T-helper 2 cell treated with Interferon-gamma antibody and Interleukin-4, amounts not matched to agents 5 μg/mL and 100 μg/mL, for 36 hours (primary cell): ENCODE results near the gene SCPEP1.
A peak's percentile ranks its signal among the peaks of the same experiment; 100 is the strongest.
"Not testable (repeated sequence)": the region's sequence is repeated elsewhere in the genome, so short reads cannot be mapped to it uniquely, and the experiment has no call there.

ENCODE experiments used
- DNase-seq: peaks from one replicate; pipeline ENCODE4 v3.0.0; 2021; ENCODE audit warnings: low spot score
- H3K27ac Mint-ChIP-seq: one replicate; pipeline ENCODE4 v1.8.0; 2021; ENCODE audit warnings: mild to moderate bottlenecking, mixed read lengths
- H3K27me3 Mint-ChIP-seq: one replicate; pipeline ENCODE4 v1.8.0; 2021; ENCODE audit warnings: low read depth, mixed read lengths
- H3K36me3 Mint-ChIP-seq: one replicate; pipeline ENCODE4 v1.8.0; 2021; ENCODE audit warnings: low read depth, mixed read lengths
- H3K4me1 Mint-ChIP-seq: one replicate; pipeline ENCODE4 v1.8.0; 2021; ENCODE audit warnings: low read depth, mixed read lengths
- H3K4me3 Mint-ChIP-seq: one replicate; pipeline ENCODE4 v1.8.0; 2022; ENCODE audit warnings: mild to moderate bottlenecking, moderate library complexity, mixed read lengths
- H3K9me3 Mint-ChIP-seq: one replicate; pipeline ENCODE4 v1.8.0; 2021; ENCODE audit warnings: mixed read lengths

SCPEP1 gene

GRCh38 chr17:56975656-56976055, 2.3 kb upstream of the SCPEP1 start:
- H3K27me3 Mint-ChIP-seq = peaks cover 27% of the 10 kb centered on the region
- no peak overlapping the region for H3K27ac Mint-ChIP-seq
- H3K4me1 Mint-ChIP-seq = peaks cover 19% of the 10 kb centered on the region
- H3K9me3 Mint-ChIP-seq = peaks cover 3% of the 10 kb centered on the region
- no peaks in the 10 kb centered on the region for H3K36me3 Mint-ChIP-seq
- H3K4me3 Mint-ChIP-seq = no peak overlapping the region
- no peak for DNase-seq

GRCh38 chr17:56976941-56977608, 856 bp upstream of the SCPEP1 start:
- H3K27ac Mint-ChIP-seq = peak overlapping the region; percentile 11
- no peaks in the 10 kb centered on the region for H3K36me3 Mint-ChIP-seq
- H3K4me3 Mint-ChIP-seq = peak overlapping the region; percentile 65
- no peak for DNase-seq
- peaks cover 27% of the 10 kb centered on the region for H3K27me3 Mint-ChIP-seq
- no peaks in the 10 kb centered on the region for H3K9me3 Mint-ChIP-seq
- peaks cover 19% of the 10 kb centered on the region for H3K4me1 Mint-ChIP-seq

GRCh38 chr17:56978441-56979090, 635 bp downstream of the SCPEP1 start:
- H3K9me3 Mint-ChIP-seq = no peaks in the 10 kb centered on the region
- H3K36me3 Mint-ChIP-seq = no peaks in the 10 kb centered on the region
- H3K4me1 Mint-ChIP-seq = peaks cover 19% of the 10 kb centered on the region
- H3K27me3 Mint-ChIP-seq = peaks cover 24% of the 10 kb centered on the region
- H3K4me3 Mint-ChIP-seq = peak overlapping the region; percentile 89
- H3K27ac Mint-ChIP-seq = peak overlapping the region; percentile 87
- DNase-seq = peak; percentile 25

GRCh38 chr17:56979091-56979480, 1.2 kb downstream of the SCPEP1 start:
- no peak overlapping the region for H3K27ac Mint-ChIP-seq

GRCh38 chr17:56980526-56980925, 2.6 kb downstream of the SCPEP1 start:
- not testable (repeated sequence) for DNase-seq, H3K4me3 Mint-ChIP-seq, H3K27me3 Mint-ChIP-seq, H3K9me3 Mint-ChIP-seq, H3K27ac Mint-ChIP-seq, H3K36me3 Mint-ChIP-seq
- H3K4me1 Mint-ChIP-seq = peaks cover 19% of the 10 kb centered on the region

More at GRCh38 chr17:56979091-56979480, 1.2 kb downstream of the SCPEP1 start:
- H3K9me3 Mint-ChIP-seq = no peaks in the 10 kb centered on the region
- peak overlapping the region; percentile 89 for H3K4me3 Mint-ChIP-seq
- no peaks in the 10 kb centered on the region for H3K36me3 Mint-ChIP-seq
- no peak for DNase-seq
- H3K4me1 Mint-ChIP-seq = peaks cover 19% of the 10 kb centered on the region
- H3K27me3 Mint-ChIP-seq = peaks cover 20% of the 10 kb centered on the region

DNA sequence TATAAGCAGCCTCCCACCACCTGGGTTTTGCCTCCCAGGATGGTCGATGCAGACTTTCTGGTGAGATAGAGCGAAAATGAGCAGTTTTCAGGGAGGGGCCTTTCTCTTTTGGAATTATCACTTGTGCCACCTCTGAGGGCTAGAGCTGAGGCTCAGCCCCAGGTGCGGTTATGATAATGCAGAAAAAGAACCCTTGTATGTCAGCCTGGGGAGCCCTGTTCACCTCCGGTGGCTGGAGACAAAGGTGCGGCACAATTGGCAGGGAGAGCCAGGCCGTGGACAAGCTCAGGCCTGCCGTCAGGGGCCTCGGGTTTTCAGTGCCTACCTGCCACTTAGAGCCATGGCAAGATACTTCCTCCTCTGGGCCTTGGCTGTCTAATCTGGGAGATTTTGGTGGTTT, 4.4 kb downstream of the SCPEP1 start:
- Mint-ChIP-seq H3K4me1 (peaks cover 13% of the 10 kb centered on the region), H3K36me3 (no peaks in the 10 kb centered on the region), H3K4me3 (no peak overlapping the region), H3K9me3 (no peaks in the 10 kb centered on the region), H3K27ac (no peak overlapping the region), H3K27me3 (no peaks in the 10 kb centered on the region)
- DNase-seq = no peak

- DNase-seq = no peak
- Mint-ChIP-seq H3K27me3 (no peaks in the 10 kb centered on the region), H3K4me3 (no peak overlapping the region), H3K4me1 (peaks cover 11% of the 10 kb centered on the region), H3K27ac (no peak overlapping the region), H3K9me3 (no peaks in the 10 kb centered on the region), H3K36me3 (peaks cover 2% of the 10 kb centered on the region)
Measured at GRCh38 chr17:56983366-56983765, 5.4 kb downstream of the SCPEP1 start.

GRCh38 chr17:56985371-56986162, 7.6 kb downstream of the SCPEP1 start:
- no peak overlapping the region for H3K27ac Mint-ChIP-seq
- H3K27me3 Mint-ChIP-seq = no peaks in the 10 kb centered on the region
- H3K9me3 Mint-ChIP-seq = no peaks in the 10 kb centered on the region
- no peaks in the 10 kb centered on the region for H3K4me1 Mint-ChIP-seq
- peaks cover 2% of the 10 kb centered on the region for H3K36me3 Mint-ChIP-seq
- H3K4me3 Mint-ChIP-seq = no peak overlapping the region
- no peak for DNase-seq

GRCh38 chr17:56987283-56987834, 9.4 kb downstream of the SCPEP1 start:
- no peak for DNase-seq
- Mint-ChIP-seq H3K4me3 (no peak overlapping the region), H3K27me3 (no peaks in the 10 kb centered on the region), H3K4me1 (no peaks in the 10 kb centered on the region), H3K27ac (no peak overlapping the region), H3K36me3 (peaks cover 2% of the 10 kb centered on the region), H3K9me3 (no peaks in the 10 kb centered on the region)

GRCh38 chr17:56988901-56989572, 11.1 kb downstream of the SCPEP1 start:
- Mint-ChIP-seq H3K4me1 (no peaks in the 10 kb centered on the region), H3K27me3 (no peaks in the 10 kb centered on the region), H3K36me3 (peaks cover 2% of the 10 kb centered on the region), H3K9me3 (no peaks in the 10 kb centered on the region), H3K4me3 (no peak overlapping the region), H3K27ac (no peak overlapping the region)
- no peak for DNase-seq

DNA sequence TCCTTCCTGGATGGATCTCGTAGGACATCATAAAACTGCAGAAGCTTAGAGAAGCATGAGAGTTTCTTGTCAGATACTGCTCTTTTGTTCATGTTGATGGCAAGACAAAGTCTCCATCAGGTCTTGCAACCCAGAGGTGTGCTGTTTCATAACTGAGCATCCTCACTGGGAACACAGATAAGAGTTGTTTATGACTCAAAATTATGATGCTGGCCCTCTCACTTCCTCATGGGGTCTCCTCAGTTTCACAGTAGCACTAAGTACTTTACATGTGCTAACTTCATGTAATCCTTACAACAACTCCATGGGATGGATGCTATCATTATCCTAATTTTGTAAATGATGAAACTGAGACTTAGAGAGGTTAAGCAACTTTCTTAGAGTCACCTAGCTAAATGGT, 14.4 kb downstream of the SCPEP1 start:
- no peaks in the 10 kb centered on the region for H3K4me1 Mint-ChIP-seq
- H3K27ac Mint-ChIP-seq = no peak overlapping the region
- H3K36me3 Mint-ChIP-seq = peaks cover 6% of the 10 kb centered on the region
- no peaks in the 10 kb centered on the region for H3K27me3 Mint-ChIP-seq
- no peaks in the 10 kb centered on the region for H3K9me3 Mint-ChIP-seq
- no peak for DNase-seq
- no peak overlapping the region for H3K4me3 Mint-ChIP-seq

- no peaks in the 10 kb centered on the region for H3K27me3 Mint-ChIP-seq
- H3K27ac Mint-ChIP-seq = no peak overlapping the region
- no peak for DNase-seq
- no peak overlapping the region for H3K4me3 Mint-ChIP-seq
- no peaks in the 10 kb centered on the region for H3K9me3 Mint-ChIP-seq
- peaks cover 3% of the 10 kb centered on the region for H3K36me3 Mint-ChIP-seq
- no peaks in the 10 kb centered on the region for H3K4me1 Mint-ChIP-seq
Measured at GRCh38 chr17:56994009-56994792, 16.3 kb downstream of the SCPEP1 start.

GRCh38 chr17:56995766-56996165, 17.8 kb downstream of the SCPEP1 start:
- Mint-ChIP-seq H3K4me3 (no peak overlapping the region), H3K27ac (no peak overlapping the region), H3K4me1 (no peaks in the 10 kb centered on the region), H3K36me3 (peaks cover 3% of the 10 kb centered on the region), H3K9me3 (no peaks in the 10 kb centered on the region), H3K27me3 (no peaks in the 10 kb centered on the region)
- DNase-seq = no peak
